Measurements from ENCODE around the gene PPL.

The PPL gene

DNA sequence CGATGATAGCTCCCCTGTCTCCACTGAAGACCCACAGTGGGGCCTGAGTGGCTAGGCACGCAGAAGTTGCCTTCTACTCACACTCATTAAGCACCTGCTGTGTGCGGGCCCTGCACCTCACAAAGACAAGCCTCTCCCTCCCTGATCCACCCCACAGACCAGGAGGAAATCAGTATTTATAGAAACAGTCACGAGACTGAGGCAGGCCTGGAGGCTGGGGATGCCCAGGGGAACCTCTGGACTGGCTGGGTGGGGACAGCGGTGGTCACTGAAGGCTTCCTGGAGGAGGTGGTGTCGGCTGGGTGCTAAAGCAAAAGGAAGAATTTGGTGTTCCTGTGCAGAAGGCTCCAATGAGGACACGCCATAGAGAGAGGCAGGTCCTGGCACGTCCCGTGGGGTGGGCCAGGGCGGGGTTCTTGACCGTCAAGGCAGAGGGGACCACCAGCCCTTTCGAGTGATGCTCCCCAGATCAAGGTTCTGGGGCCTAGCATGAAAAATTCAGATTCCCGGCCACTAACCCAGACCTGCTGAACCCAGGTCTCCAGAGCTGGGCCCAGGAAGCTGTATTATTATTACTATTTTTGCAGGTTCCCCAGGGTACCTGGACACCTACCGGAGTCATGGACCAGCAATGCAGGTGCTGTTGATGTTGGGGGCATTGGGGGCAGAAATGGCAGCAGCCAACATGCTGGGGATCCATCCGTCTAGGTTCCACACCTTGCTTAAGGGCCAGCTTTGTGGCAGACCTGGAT lies 23.0 kb downstream of the PPL start:
- TF ChIP-seq POLR2AphosphoS5 (IDR thresholded peaks at IDR 0.05; ENCODE audit: low read depth, low read length) = no peak
- no peak for TF ChIP-seq TAF1 (IDR thresholded peaks at IDR 0.05; ENCODE audit: borderline replicate concordance, low read depth, low read length)
- no peak for TF ChIP-seq POLR2A (IDR thresholded peaks at IDR 0.05; ENCODE audit: low read depth, low read length)
- FAIRE-seq (no peak), DNase-seq (ENCODE audit: insufficient read length) (no peak)

DNA sequence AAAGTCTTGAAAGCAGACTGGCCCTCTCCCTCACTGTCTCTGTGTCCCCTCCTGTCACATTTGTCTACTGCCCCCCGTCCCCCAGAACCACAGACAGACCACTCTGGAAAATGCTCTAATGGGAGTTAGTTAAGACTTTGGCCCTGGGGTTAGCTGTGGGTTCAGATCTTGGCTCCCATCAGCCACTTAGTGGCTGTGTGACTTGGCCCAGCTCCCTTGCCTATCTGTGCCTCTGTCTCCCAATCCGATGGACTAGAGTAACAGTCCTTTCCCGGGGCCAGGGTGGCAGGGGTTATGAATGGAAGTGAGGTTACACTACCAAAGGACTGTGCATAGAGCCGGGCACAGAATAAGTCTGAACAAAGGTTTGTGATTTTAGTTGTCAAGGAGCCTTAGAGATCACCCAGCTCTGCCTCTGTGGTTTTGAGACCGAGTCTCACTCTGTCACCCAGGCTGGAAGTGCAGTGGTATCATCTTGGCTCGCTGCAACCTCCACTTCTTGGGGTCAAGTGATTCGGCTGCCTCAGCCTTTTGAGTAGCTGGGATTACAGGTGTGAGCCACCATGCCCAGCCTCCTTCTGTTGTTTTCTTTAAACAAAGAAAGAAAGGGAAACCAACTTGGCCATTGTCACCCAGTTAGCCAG lies 23.7 kb downstream of the PPL start:
- FAIRE-seq (no peak), DNase-seq (ENCODE audit: insufficient read length) (no peak)
- TF ChIP-seq TAF1 (IDR thresholded peaks at IDR 0.05; ENCODE audit: borderline replicate concordance, low read depth, low read length) = no peak
- no peak for TF ChIP-seq POLR2AphosphoS5 (IDR thresholded peaks at IDR 0.05; ENCODE audit: low read depth, low read length)
- no peak for TF ChIP-seq POLR2A (IDR thresholded peaks at IDR 0.05; ENCODE audit: low read depth, low read length)

- no peak for FAIRE-seq
Measured at GRCh38 chr16:4911970-4912386, 25.0 kb downstream of the PPL start.

DNA sequence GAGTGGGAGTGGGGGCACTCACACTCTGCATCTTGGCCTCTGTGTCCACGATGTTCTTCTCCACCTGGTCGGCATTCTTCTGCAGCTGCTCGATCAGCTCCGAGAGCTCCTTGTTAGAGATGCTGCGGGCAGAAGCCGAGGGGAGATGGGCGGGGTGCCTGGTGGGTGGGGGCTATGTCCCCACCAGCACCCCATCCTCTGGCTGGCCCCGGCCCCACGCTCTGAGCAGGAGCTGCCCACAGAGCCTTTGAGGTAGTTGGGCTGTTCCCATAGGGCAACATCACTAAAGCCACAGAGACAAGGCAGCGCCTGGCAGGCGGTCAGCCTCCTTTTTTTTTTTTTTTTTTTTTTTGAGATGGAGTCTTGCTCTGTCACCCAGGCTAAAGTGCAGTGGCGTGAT lies 26.1 kb downstream of the PPL start:
- DNase-seq (ENCODE audit: insufficient read length) = no peak
- TF ChIP-seq POLR2A (IDR thresholded peaks at IDR 0.05; ENCODE audit: low read depth, low read length) (no peak), POLR2AphosphoS5 (IDR thresholded peaks at IDR 0.05; ENCODE audit: low read depth, low read length) (no peak)
- no peak for FAIRE-seq

More at GRCh38 chr16:4911970-4912386, 25.0 kb downstream of the PPL start:
- DNase-seq (ENCODE audit: insufficient read length) = no peak
- TF ChIP-seq TAF1 (IDR thresholded peaks at IDR 0.05; ENCODE audit: borderline replicate concordance, low read depth, low read length) (no peak), POLR2AphosphoS5 (IDR thresholded peaks at IDR 0.05; ENCODE audit: low read depth, low read length) (no peak), POLR2A (IDR thresholded peaks at IDR 0.05; ENCODE audit: low read depth, low read length) (no peak)

DNA sequence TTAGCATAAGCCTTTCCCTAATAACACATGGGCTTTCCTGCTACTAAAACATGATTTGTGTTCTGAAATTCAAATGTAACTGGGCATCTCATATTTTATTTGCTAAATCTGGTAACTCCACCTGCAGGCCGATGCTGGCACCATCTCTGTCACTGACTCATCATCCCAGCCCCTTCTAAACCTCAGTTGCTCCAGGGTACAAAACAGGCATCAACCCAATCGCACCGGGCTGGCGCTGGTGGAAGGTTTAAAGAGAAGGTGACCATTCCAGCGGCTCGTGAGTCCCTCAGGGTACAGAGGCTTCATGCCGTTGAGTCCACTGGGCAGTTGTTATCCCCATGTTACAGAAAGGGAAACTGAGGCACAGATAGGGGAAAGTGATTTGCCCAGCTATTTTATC lies 27.1 kb downstream of the PPL start:
- no peak for DNase-seq (ENCODE audit: insufficient read length)
- TF ChIP-seq TAF1 (IDR thresholded peaks at IDR 0.05; ENCODE audit: borderline replicate concordance, low read depth, low read length) (no peak), POLR2A (IDR thresholded peaks at IDR 0.05; ENCODE audit: low read depth, low read length) (no peak), POLR2AphosphoS5 (IDR thresholded peaks at IDR 0.05; ENCODE audit: low read depth, low read length) (no peak)
- no peak for FAIRE-seq

GRCh38 chr16:4908854-4909401 lies 28.0 kb downstream of the PPL start:
- FAIRE-seq = no peak
- TF ChIP-seq POLR2A (IDR thresholded peaks at IDR 0.05; ENCODE audit: low read depth, low read length) = no peak
- TF ChIP-seq TAF1 (IDR thresholded peaks at IDR 0.05; ENCODE audit: borderline replicate concordance, low read depth, low read length) = no peak
- no peak for TF ChIP-seq POLR2AphosphoS5 (IDR thresholded peaks at IDR 0.05; ENCODE audit: low read depth, low read length)
- no peak for DNase-seq (ENCODE audit: insufficient read length)

DNA sequence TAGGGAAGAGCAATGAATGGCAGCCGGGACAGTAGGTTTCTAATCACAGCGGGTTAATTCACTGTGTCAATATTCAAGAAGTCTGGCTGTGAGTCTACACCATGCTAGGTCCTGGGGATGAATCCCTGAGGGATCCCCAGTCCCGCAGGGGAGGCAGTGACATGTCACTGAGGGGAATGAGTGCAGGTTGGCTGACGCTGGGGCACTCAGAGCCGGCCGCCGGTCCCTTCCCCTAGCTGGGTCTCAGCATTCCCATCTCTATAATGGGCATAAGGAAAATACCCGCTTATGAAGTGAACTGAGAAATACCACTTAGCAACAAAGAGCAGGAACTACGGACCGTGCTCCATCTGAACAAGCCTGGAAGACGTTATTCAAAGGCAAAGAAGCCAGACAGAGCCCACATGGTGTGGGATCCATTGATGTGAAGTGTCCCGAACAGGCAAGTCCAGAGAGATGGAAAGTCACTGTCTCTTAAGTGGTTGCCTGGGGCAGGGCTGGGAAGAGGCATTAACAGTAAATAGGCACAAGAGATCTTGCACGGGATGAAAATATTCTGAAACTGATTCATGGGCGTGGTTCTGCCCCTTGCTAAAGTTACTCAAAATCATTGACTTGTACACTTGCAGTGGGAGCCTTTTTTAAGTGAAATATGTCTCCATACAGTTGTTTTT lies 31.9 kb downstream of the PPL start:
- FAIRE-seq (no peak), DNase-seq (ENCODE audit: insufficient read length) (no peak)
- no peak for TF ChIP-seq POLR2AphosphoS5 (IDR thresholded peaks at IDR 0.05; ENCODE audit: low read depth, low read length)
- no peak for TF ChIP-seq POLR2A (IDR thresholded peaks at IDR 0.05; ENCODE audit: low read depth, low read length)
- TF ChIP-seq TAF1 (IDR thresholded peaks at IDR 0.05; ENCODE audit: borderline replicate concordance, low read depth, low read length) = no peak

GRCh38 chr16:4904108-4904941 lies 32.6 kb downstream of the PPL start:
- no peak for DNase-seq (ENCODE audit: insufficient read length)
- no peak for FAIRE-seq
- TF ChIP-seq TAF1 (IDR thresholded peaks at IDR 0.05; ENCODE audit: borderline replicate concordance, low read depth, low read length) = no peak
- no peak for TF ChIP-seq POLR2A (IDR thresholded peaks at IDR 0.05; ENCODE audit: low read depth, low read length)
- no peak for TF ChIP-seq POLR2AphosphoS5 (IDR thresholded peaks at IDR 0.05; ENCODE audit: low read depth, low read length)

DNA sequence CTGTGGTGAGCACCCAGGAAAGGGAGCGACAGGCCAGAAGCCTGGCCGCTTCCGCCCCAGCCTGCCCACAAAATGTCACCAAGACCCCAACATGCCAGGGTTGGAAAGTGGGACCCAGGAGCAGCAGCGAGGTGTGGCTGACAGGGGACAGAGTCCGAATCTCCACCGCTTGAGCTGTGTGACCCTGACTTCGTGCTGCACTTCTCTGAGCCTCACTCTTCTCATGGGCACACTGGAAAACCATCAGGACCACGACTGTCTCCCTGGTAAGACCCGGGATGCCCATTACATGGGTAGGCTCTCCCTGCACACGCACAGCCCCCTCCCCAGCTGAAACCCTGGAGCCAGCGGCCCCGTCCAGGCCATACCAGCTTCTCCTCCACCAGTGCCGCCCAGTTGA lies 34.9 kb downstream of the PPL start:
- DNase-seq (ENCODE audit: insufficient read length) (no peak), FAIRE-seq (no peak)
- TF ChIP-seq POLR2A (IDR thresholded peaks at IDR 0.05; ENCODE audit: low read depth, low read length) (no peak), POLR2AphosphoS5 (IDR thresholded peaks at IDR 0.05; ENCODE audit: low read depth, low read length) (no peak)

- DNase-seq (ENCODE audit: insufficient read length) = no peak
- TF ChIP-seq POLR2AphosphoS5 (IDR thresholded peaks at IDR 0.05; ENCODE audit: low read depth, low read length) = no peak
- TF ChIP-seq TAF1 (IDR thresholded peaks at IDR 0.05; ENCODE audit: borderline replicate concordance, low read depth, low read length) = no peak
- no peak for TF ChIP-seq POLR2A (IDR thresholded peaks at IDR 0.05; ENCODE audit: low read depth, low read length)
Measured at GRCh38 chr16:4900750-4901149, 36.2 kb downstream of the PPL start.

GRCh38 chr16:4900036-4900435 lies 36.9 kb downstream of the PPL start:
- TF ChIP-seq POLR2A (IDR thresholded peaks at IDR 0.05; ENCODE audit: low read depth, low read length) (no peak), TAF1 (IDR thresholded peaks at IDR 0.05; ENCODE audit: borderline replicate concordance, low read depth, low read length) (no peak), POLR2AphosphoS5 (IDR thresholded peaks at IDR 0.05; ENCODE audit: low read depth, low read length) (no peak)
- DNase-seq (ENCODE audit: insufficient read length) (no peak), FAIRE-seq (no peak)

More at GRCh38 chr16:4900750-4901149, 36.2 kb downstream of the PPL start:
- FAIRE-seq = no peak
